ENCODE data around the gene ZNF732.
"Not testable (repeated sequence)": the region's sequence is repeated elsewhere in the genome, so short reads cannot be mapped to it uniquely, and the experiment has no call there.

The ZNF732 gene

DNA sequence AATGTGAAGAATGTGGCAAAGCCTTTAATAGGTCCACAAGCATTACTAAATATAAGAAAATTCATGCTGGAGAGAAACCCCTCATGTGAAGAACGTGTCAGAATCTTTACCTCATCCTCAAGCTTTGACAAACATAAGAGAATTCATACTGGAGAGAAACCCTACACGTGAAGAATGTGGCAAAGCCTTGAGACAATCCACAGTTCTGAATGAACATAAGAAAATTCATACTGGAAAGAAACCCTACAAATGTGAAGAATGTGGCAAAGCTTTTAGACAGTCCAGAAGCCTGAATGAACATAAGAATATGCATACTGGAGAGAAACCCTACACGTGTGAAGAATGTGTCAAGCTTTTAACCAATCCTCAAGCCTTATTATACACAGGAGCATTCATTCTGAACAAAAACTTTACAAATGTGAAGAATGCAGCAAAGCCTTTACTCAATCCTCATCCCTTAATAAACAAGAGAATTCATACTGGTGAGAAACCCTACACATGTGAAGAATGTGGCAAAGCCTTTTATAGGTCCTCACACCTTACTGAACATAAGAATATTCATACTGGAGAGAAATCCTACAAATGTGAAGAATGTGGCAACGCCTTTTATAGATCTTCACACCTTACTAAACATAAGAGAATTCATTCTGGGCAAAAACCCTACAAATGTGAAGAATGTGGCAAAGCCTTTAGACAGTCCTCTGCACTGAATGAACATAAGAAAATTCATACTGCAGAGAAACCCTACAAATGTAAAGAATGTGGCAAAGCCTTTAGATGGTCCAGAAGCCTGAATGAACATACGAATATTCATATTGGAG is 51.1 kb downstream of the ZNF732 start:
- no peak for DNase-seq (ENCODE audit: low read depth)

DNA sequence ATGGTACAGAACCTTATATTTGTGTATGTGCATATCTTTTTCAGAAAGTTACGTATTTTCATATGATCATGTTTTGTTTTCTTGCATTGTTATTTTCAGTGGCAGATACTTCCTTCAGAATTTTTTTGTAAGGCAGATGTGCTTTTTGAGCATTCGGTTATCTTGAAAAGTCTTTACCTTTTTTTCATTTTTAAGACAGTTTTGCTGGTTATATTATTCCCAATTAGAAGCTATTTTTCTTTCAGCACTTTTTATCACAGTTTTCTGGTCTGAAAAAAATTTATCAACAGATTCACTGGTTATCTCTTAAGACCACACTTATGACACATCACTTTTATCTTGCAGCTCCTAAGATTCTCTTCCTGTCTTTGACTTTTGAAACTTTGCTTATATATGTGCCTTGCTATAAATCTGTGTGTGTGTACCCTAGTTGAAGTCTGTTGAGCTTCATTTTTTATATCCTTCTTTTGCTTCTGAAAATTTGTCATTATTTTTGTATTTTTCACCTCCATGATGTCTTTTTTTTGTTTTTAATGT is 53.1 kb downstream of the ZNF732 start:
- no peak for DNase-seq (ENCODE audit: low read depth)

- no peak for DNase-seq (ENCODE audit: low read depth)
Observed at GRCh38 chr4:244471-244870, 60.8 kb downstream of the ZNF732 start.

GRCh38 chr4:243426-243825 is 61.8 kb downstream of the ZNF732 start:
- DNase-seq (ENCODE audit: low read depth), result no peak

DNA sequence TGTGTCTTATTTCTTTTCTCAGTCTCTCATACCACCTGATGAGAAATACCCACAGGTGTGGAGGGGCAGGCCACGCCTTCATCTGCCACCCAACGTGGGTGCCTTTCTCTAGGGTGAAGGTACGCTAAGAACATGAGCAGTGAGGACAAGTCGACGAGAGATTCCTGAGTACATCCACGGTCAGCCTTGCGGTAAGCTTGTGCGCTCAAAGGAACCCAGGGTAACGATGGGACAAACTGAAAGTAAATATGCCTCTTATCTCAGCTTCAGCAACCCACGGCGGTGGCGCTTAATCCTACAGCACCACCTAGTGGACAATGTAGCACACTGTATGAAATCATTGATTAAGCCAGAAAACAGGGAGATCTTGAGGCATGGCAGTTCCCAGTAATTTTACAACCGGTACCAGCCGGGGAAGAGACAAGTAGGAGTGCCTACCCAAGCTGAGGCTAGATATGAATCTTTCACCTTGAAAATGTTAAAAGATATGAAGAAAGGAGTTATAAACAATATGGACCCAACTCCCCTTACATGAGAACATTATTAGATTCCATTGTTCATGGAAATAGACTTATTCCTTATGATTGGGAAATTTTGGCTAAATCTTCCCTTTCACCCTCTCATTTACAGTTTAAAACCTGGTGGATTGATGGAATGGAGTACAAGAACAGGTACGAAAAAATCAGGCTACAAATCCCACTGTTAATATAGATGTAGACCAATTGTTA is 63.0 kb downstream of the ZNF732 start:
- peak; percentile 36 for DNase-seq (ENCODE audit: low read depth)

DNA sequence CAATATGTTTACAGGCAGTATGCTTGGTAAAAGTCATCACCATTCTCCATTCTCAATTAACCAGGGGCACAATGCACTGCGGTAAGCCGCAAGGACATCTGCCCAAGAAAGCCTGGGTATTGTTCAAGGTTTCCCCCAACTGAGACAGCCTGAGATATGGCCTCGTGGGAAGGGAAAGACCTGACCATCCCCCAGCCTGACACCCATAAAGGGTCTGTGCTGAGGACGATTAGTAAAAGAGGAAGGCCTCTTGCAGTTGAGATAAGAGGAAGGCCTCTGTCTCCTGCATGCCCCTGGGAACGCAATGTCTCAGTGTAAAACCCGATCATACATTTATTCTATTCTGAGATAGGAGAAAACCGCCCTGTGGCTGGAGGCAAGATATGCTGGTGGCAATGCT is 63.9 kb downstream of the ZNF732 start:
- DNase-seq (ENCODE audit: low read depth), result not testable (repeated sequence)

- no peak for DNase-seq (ENCODE audit: low read depth)
Observed at GRCh38 chr4:236028-236427, 69.2 kb downstream of the ZNF732 start.

DNA sequence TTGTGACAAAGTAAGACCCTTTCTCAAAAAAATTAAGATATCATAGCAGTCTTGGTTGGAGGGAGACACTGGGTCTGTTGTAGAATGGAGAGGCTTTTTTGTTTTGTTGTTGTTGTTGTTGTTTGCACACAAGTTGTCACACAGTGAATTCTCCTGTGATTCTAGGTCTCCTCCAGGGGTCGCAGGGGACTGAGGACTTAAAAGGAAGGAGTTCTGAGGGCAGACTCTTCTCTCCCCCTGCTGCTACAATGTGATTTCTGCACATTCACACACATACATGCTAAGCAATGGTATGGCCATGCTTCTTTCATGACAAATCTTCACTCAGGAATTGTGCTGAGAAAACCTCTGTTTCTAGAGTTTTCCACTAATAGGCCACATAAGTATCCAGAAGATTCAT is 71.1 kb downstream of the ZNF732 start:
- DNase-seq (ENCODE audit: low read depth), result no peak

DNA sequence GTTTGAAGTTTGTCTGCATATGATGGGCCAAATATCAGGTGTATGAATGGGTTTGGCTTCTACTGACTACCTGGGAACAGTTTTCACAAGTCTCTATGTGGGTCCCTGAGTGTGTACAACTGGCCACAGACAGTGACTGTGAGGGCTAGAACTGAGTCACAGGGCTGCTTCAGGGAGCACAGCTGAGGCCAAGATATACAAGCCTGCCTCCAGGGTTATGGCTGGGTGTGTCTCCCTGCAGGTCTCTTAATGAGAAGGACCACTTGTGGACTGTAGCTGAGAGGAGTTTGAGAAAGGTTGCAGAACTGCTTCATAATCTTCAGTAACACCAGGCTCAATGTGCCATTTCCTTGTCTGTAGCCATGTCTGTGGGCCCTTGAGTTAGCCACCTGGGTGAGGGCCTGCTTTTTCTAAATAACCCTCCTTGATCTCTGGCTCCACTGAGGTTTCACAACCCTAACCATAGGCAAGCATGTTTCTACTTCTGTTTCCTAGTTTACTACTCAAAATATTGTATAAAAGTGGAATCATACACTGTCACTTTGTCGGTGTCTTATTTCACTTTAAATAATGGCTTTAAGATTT is 81.3 kb downstream of the ZNF732 start:
- DNase-seq (ENCODE audit: low read depth), result no peak

Measured in stromal cell of bone marrow (primary cell).